Measurements from ENCODE around the gene SLC35F1. TPM values are rescaled to one million over a fixed set of nuclear protein-coding genes. Genes with fewer than 3 reads are reported as not detected.

Gene SLC35F1
- total RNA-seq, 1 experiment from 2014 or later: not detected

GRCh38 chr6:118101831-118102345, 194.8 kb downstream of the SLC35F1 start:
- CTCF ChIA-PET: no interaction called here

GRCh38 chr6:118102401-118102800, 195.3 kb downstream of the SLC35F1 start:
- H3K27me3 ChIP-seq (ENCODE audit: insufficient read depth, low read depth): no peaks in the 10 kb centered on the region
- H3K4me3 ChIP-seq: no peak overlapping the region
- no peaks in the 10 kb centered on the region for H4K20me1 ChIP-seq (ENCODE audit: insufficient read depth)
- TF ChIP-seq CTCF (conservative IDR thresholded peaks at IDR 0.05) (no peak), EZH2 (IDR thresholded peaks at IDR 0.05; ENCODE audit: low read depth) (no peak)
- ChIA-PET POLR2A (ENCODE audit: unreplicated experiment) (no interaction called here), CTCF (no interaction called here)
- no peaks in the 10 kb centered on the region for H3K9me3 ChIP-seq (ENCODE audit: insufficient read depth, low read depth)
- H3F3A ChIP-seq (ENCODE audit: insufficient read depth, low read depth): no peaks in the 10 kb centered on the region
- H3K9me2 ChIP-seq (ENCODE audit: insufficient read depth): no peaks in the 10 kb centered on the region
- H3K27ac ChIP-seq: no peak overlapping the region
- DNase-seq: no peak
- intact Hi-C loops (cut with micrococcal nuclease; ENCODE audit: unreplicated experiment): no loop called here
- no peak overlapping the region for H3K4me2 ChIP-seq
- no TSS peak for BruUV-seq (replicated peaks)
- no peaks in the 10 kb centered on the region for H3K4me1 ChIP-seq (replicated peaks; ENCODE audit: insufficient read depth)
- no peak overlapping the region for H2AFZ ChIP-seq
- H3K79me2 ChIP-seq (ENCODE audit: low read depth): no peaks in the 10 kb centered on the region
- H3K36me3 ChIP-seq (ENCODE audit: low read depth): no peaks in the 10 kb centered on the region

More at GRCh38 chr6:118101831-118102345, 194.8 kb downstream of the SLC35F1 start:
- Histone ChIP-seq H3K4me1 (replicated peaks; ENCODE audit: insufficient read depth) (no peaks in the 10 kb centered on the region), H2AFZ (no peak overlapping the region), H3K27ac (no peak overlapping the region), H3K4me2 (no peak overlapping the region), H3F3A (ENCODE audit: insufficient read depth, low read depth) (no peaks in the 10 kb centered on the region), H3K79me2 (ENCODE audit: low read depth) (no peaks in the 10 kb centered on the region), H3K36me3 (ENCODE audit: low read depth) (no peaks in the 10 kb centered on the region), H3K9me3 (ENCODE audit: insufficient read depth, low read depth) (no peaks in the 10 kb centered on the region), H3K27me3 (ENCODE audit: insufficient read depth, low read depth) (no peaks in the 10 kb centered on the region), H4K20me1 (ENCODE audit: insufficient read depth) (no peaks in the 10 kb centered on the region), H3K9me2 (ENCODE audit: insufficient read depth) (no peaks in the 10 kb centered on the region), H3K4me3 (no peak overlapping the region)
- POLR2A ChIA-PET (ENCODE audit: unreplicated experiment): no interaction called here
- intact Hi-C loops (cut with micrococcal nuclease; ENCODE audit: unreplicated experiment): no loop called here
- BruUV-seq (replicated peaks): no TSS peak
- TF ChIP-seq CTCF (conservative IDR thresholded peaks at IDR 0.05) (no peak), EZH2 (IDR thresholded peaks at IDR 0.05; ENCODE audit: low read depth) (no peak)
- no peak for DNase-seq

GRCh38 chr6:118103381-118104146, 196.5 kb downstream of the SLC35F1 start:
- CTCF ChIA-PET: no interaction called here
- POLR2A ChIA-PET (ENCODE audit: unreplicated experiment): no interaction called here
- no TSS peak for BruUV-seq (replicated peaks)
- no peak overlapping the region for H3K4me3 ChIP-seq
- H3K79me2 ChIP-seq (ENCODE audit: low read depth): no peaks in the 10 kb centered on the region
- no peak overlapping the region for H3K27ac ChIP-seq
- no peak overlapping the region for H2AFZ ChIP-seq
- TF ChIP-seq CTCF (conservative IDR thresholded peaks at IDR 0.05) (no peak), EZH2 (IDR thresholded peaks at IDR 0.05; ENCODE audit: low read depth) (no peak)
- H3K36me3 ChIP-seq (ENCODE audit: low read depth): no peaks in the 10 kb centered on the region
- no peaks in the 10 kb centered on the region for H3K9me2 ChIP-seq (ENCODE audit: insufficient read depth)
- intact Hi-C loops (cut with micrococcal nuclease; ENCODE audit: unreplicated experiment): no loop called here
- no peaks in the 10 kb centered on the region for H3F3A ChIP-seq (ENCODE audit: insufficient read depth, low read depth)
- no peaks in the 10 kb centered on the region for H3K27me3 ChIP-seq (ENCODE audit: insufficient read depth, low read depth)
- no peak overlapping the region for H3K4me2 ChIP-seq
- H4K20me1 ChIP-seq (ENCODE audit: insufficient read depth): no peaks in the 10 kb centered on the region
- DNase-seq: no peak
- H3K9me3 ChIP-seq (ENCODE audit: insufficient read depth, low read depth): no peaks in the 10 kb centered on the region
- no peaks in the 10 kb centered on the region for H3K4me1 ChIP-seq (replicated peaks; ENCODE audit: insufficient read depth)

All from PC-9 (cell line).